Stimulated activated naive CD8-positive, alpha-beta T cell treated with anti-CD3 and anti-CD28 coated beads, Interleukin-15, amount 100 ng/mL, for 72 hours (primary cell): ENCODE results near the gene NRXN3.
A peak's percentile ranks its signal among the peaks of the same experiment; 100 is the strongest.

Experiments
- ATAC-seq: fragments of 150-1000 bp; cut with Tn5 transposase; 2 replicates; pipeline ENCODE4 v1.10.0; 2021; ENCODE audit warnings: mild to moderate bottlenecking, moderate library complexity
- DNase-seq, 2 donors: peaks; one replicate each; pipeline ENCODE4 v3.0.0; 2021 to 2022
- H3K27ac Mint-ChIP-seq, 2 donors: one replicate each; pipeline ENCODE4 v1.8.0; 2022; ENCODE audit warnings: mild to moderate bottlenecking in 2 of 2, mixed read lengths in 2 of 2, moderate library complexity in 2 of 2
- H3K27me3 Mint-ChIP-seq: one replicate; pipeline ENCODE4 v1.8.0; 2022; ENCODE audit warnings: mixed read lengths
- H3K4me1 Mint-ChIP-seq: one replicate; pipeline ENCODE4 v1.8.0; 2022; ENCODE audit warnings: mild to moderate bottlenecking, mixed read lengths
- H3K4me3 Mint-ChIP-seq, 2 donors: one replicate each; pipeline ENCODE4 v1.8.0; 2022; ENCODE audit warnings: mild to moderate bottlenecking in 2 of 2, mixed read lengths in 2 of 2, moderate library complexity in 1 of 2
- H3K9me3 Mint-ChIP-seq, 2 donors: one replicate each; pipeline ENCODE4 v1.8.0; 2022; ENCODE audit warnings: mixed read lengths in 2 of 2

NRXN3 gene

DNA sequence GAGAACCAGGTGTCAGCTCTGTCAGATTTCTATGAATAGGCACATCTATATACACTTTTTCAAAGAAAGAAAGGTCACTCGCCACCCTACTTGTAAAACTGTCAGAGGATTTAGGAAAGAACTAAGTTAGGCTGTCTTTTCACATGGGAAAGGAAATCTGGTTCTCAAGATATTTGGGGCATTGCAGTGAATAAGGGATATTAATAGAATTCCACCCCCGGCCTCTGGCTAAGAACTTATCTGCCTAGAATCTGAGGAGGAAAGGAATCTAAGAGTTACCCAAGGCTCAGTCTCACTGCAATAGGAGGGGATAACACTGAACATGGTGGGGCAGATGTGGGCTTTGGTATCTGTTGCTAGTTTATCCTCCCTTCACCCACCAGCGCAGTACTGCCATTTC, 677.6 kb downstream of the NRXN3 start:
- ATAC-seq (no peak), DNase-seq (no peak)
- Mint-ChIP-seq H3K4me1 (no peaks in the 10 kb centered on the region), H3K4me3 (no peak overlapping the region), H3K27me3 (peaks cover 22% of the 10 kb centered on the region), H3K27ac (no peak overlapping the region), H3K9me3 (no peaks in the 10 kb centered on the region)

DNA sequence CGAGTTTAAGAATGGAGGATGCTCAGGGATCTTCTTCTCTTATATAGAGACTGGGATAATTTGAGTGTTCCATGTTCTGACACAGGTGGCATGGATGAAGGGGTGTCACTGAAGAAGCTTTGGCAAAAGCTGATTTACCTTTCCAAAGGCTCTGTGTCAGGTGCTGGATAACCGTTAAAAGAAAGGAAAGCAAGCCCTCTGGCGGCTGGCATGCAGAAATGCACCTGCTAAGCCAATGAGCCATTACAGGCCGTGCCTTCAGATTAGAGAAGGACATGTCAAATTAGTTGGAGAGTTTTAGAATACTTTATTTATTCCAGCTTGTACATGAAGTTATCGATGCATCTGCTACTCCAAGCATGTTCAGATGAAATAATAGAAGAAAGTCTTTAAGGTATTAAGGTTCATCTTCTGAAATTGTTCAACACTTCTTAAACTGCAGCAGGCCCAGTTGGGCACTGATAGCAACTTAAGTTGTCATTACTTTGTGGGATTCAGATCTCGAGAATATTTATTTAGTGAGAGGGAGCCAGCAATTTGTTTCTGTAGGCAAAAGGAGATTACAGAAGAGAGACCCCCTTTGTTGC, 678.2 kb downstream of the NRXN3 start:
- no peak for ATAC-seq
- H3K4me1 Mint-ChIP-seq, result no peaks in the 10 kb centered on the region

DNA sequence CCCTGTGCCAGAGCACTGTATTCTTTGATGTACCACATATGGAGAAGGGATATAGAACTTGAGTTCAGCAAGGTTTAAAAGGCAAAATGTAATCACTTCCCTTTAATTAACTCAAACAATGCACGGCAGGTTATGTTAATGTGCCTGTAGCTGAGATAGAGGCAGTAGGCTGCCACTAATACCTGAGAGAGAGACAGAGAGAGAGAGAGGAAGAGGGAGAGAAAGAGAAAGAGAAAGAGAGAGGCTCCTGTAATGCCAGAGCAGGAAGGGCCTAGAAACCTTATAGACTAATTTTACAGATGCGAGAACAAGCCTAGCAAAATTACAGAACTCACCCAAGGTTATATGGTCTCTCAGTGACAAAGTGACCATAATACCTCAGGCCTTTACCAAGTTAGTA, 679.8 kb downstream of the NRXN3 start:
- Mint-ChIP-seq H3K4me1 (no peaks in the 10 kb centered on the region), H3K27me3 (peaks cover 22% of the 10 kb centered on the region), H3K9me3 (no peaks in the 10 kb centered on the region), H3K27ac (no peak overlapping the region), H3K4me3 (no peak overlapping the region)
- DNase-seq, result no peak
- no peak for ATAC-seq

More for the DNA sequence above, 678.2 kb downstream of the NRXN3 start:
- Mint-ChIP-seq H3K9me3 (no peaks in the 10 kb centered on the region), H3K27ac (no peak overlapping the region), H3K4me3 (no peak overlapping the region), H3K27me3 (peaks cover 22% of the 10 kb centered on the region)
- DNase-seq, result peak in 1 of 2 donors; percentile 9

DNA sequence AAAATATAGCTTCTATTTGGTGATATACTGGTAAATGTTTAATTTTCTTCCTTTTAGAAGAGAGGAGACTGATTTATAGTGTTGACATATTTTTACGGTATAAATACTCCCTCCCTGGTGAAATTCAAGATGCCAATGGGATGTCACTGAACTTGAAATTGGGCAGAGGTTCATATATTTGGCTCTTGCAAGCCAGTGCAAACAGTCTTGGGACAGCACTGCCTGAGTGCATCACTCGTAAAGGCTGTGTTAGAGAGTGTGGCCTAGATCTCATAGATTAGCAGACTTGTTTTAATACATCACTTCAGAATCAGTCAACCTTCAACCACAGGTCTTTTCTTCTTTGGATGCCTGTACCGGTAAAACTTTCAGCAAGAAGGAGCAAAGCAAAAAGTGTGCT, 681.0 kb downstream of the NRXN3 start:
- Mint-ChIP-seq H3K4me3 (no peak overlapping the region), H3K9me3 (no peaks in the 10 kb centered on the region), H3K27me3 (peaks cover 19% of the 10 kb centered on the region), H3K27ac (no peak overlapping the region), H3K4me1 (no peaks in the 10 kb centered on the region)
- no peak for ATAC-seq
- DNase-seq, result no peak

DNA sequence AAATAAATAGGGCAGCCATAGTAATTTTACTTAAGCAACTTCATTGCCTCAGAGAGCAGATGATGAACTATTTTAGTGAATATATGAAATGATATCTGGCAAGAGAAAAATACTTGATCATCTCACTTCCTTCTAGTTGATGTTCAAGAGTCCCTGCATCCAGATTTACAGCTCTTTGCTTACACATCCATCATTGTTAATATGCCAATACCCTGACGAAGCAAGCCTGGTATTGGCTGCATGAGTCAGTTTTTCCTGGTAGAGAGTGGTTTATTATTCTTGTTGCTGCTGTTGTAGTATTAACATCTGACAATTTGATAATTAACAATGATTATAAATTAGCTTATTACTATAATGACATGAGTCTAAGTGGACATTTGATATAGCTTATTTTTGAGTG, 681.9 kb downstream of the NRXN3 start:
- Mint-ChIP-seq H3K27me3 (peaks cover 11% of the 10 kb centered on the region), H3K4me1 (no peaks in the 10 kb centered on the region), H3K4me3 (no peak overlapping the region), H3K9me3 (no peaks in the 10 kb centered on the region), H3K27ac (no peak overlapping the region)
- ATAC-seq (no peak), DNase-seq (no peak)

DNA sequence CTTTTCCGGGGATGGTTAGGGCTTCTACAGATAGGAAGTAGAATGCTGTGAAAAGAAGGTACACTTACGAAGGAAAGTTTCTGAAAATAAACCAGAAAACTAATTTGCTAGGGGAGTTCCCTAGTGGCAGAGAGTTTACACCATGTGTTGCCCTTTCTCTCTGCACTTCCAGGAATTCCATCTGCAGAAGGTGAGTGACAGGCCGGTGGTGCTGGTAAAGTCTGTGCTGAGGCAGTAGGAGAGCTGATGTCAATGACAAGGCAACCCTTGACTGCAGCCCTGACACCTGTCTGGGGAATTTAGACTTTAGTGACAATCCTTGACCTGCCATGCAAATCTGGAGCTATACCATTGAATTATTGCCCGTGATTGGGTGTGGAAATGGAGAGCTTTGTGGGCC, 687.8 kb downstream of the NRXN3 start:
- Mint-ChIP-seq H3K27ac (no peak overlapping the region), H3K4me1 (no peaks in the 10 kb centered on the region), H3K27me3 (no peaks in the 10 kb centered on the region), H3K9me3 (peaks cover 0 to under 1% of the 10 kb centered on the region in 2 donors), H3K4me3 (no peak overlapping the region)
- no peak for DNase-seq
- ATAC-seq, result no peak

DNA sequence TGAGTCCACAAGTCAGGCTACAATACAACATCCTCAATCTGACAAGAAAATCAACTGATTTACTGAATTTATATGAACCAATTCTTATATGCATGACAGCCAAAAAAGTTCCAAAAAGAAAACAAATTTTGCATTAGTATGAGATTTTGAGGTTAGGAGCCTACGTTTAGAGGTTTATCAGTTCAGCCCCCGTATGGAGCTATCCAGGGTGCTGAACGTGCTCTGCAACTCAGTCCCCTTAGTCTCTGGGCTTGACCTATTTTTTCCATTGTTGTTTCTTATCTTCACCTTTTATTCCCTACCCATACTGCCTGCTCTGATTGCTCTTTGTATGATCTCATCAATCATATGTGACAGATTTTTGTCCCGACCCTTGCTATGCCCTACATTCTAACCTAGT, 693.0 kb downstream of the NRXN3 start:
- DNase-seq (no peak), ATAC-seq (no peak)
- Mint-ChIP-seq H3K4me1 (no peaks in the 10 kb centered on the region), H3K9me3 (peaks cover 0 to 8% of the 10 kb centered on the region in 2 donors), H3K27me3 (no peaks in the 10 kb centered on the region), H3K4me3 (no peak overlapping the region), H3K27ac (no peak overlapping the region)

DNA sequence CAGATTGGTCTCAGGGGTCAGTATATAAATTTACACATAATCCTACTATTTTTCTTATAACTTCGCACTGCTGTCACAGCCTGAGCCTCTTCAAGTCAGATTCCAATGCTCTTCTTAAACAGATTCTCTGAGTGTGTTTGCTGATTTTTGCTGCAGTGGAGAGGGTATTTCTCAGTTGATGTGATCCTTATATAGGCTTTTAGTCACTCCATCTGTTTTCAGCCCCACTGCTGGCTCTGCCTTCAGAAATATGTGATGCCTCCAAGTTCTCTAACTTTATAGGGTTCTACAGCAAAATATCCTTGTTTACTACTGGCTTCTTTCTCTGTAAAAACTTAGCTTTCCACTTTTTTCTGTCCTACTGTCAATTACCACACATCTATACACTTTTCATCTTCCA, 702.7 kb downstream of the NRXN3 start:
- H3K4me1 Mint-ChIP-seq, result no peaks in the 10 kb centered on the region
- no peak overlapping the region for H3K27ac Mint-ChIP-seq
- H3K27me3 Mint-ChIP-seq, result peaks cover 5% of the 10 kb centered on the region
- no peak overlapping the region for H3K4me3 Mint-ChIP-seq
- no peak for ATAC-seq
- no peak for DNase-seq
- H3K9me3 Mint-ChIP-seq, result peaks cover 6 to 8% of the 10 kb centered on the region in 2 donors

DNA sequence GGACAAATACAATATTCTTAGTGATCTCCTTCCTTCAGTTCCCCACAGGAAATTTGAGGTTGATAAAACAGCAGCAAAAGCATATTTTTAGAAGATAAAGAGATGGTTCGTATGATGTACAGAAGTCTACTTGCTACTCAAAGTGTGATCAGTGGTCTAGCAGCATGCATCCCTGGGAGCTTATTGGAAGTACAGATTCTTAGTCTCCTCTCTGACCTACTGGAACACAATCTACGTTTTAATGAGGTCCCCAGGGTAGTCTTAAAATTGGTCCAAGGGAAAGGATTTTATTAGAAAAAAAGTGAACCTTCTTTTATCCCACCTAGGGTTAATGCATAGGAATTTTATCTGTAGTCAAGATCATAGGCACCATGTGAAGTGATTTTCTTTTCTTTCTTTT, 703.4 kb downstream of the NRXN3 start:
- Mint-ChIP-seq H3K9me3 (peaks cover 6 to 8% of the 10 kb centered on the region in 2 donors), H3K27ac (no peak overlapping the region)
- ATAC-seq, result no peak

DNA sequence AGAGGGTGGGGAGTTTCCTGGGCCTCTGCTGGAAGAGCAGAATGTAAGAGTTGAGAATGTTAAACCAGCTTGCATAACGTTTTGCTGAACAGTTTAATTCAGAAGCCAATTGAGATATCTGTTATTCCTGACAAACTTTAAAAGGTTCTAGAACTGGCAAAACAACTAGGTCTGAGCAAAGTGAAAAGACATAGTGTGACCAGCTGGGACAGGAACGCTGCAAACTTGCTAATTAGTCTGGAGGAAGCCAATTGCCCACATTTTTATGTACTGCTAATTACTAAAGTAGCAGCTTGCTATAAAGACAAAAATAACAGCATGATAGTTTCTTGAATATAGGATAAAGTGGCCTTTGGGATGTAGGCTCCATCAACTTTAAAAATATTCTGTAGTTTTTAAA, 704.9 kb downstream of the NRXN3 start:
- peaks cover 5% of the 10 kb centered on the region for H3K27me3 Mint-ChIP-seq
- no peak for ATAC-seq
- no peak overlapping the region for H3K27ac Mint-ChIP-seq

More for the DNA sequence above, 703.4 kb downstream of the NRXN3 start:
- Mint-ChIP-seq H3K4me3 (no peak overlapping the region), H3K27me3 (peaks cover 5% of the 10 kb centered on the region), H3K4me1 (no peaks in the 10 kb centered on the region)
- no peak for DNase-seq

DNA sequence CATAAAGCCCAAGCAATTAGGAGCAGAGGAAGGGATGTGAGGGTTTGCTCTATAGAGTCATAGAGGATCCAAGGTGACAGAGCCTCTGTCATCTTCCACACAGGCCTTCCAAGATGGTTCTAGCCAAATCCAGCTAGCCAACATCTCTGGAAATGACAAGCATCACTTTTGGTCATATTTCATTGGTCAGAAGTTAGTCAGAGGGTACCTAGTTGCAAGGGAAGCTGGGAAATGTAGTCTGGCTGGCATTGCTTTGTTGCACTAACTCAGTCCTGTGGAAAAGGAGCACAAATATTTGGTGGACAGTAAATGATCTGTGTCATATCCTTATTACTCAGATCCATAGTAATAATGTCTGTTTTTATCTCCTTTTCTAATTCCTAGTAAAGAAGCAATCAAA, 715.7 kb downstream of the NRXN3 start:
- Mint-ChIP-seq H3K27me3 (no peaks in the 10 kb centered on the region), H3K9me3 (peaks cover 0 to 8% of the 10 kb centered on the region in 2 donors), H3K27ac (no peak overlapping the region), H3K4me1 (no peaks in the 10 kb centered on the region), H3K4me3 (no peak overlapping the region)
- no peak for ATAC-seq
- no peak for DNase-seq

More for the DNA sequence above, 704.9 kb downstream of the NRXN3 start:
- H3K4me1 Mint-ChIP-seq, result no peaks in the 10 kb centered on the region
- H3K9me3 Mint-ChIP-seq, result no peaks in the 10 kb centered on the region
- H3K4me3 Mint-ChIP-seq, result no peak overlapping the region
- DNase-seq, result no peak

DNA sequence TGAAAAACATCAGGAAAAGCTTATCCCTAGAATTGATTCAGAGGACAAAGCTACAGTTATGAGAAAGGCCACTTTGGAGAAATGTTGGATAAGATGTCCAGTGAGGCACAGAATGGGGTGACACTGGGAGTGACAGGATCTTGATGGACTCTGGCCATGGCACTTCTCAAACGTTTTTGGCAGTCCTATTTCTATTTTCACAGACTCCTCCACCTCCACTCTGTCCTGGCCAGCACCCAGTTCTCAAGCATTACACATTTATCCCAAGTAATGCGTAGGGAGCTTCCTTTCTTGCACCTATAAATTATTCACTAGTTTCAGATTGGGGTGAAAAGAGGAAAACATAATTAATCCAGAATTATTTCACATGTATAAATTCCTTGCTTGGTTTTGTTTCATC, 727.3 kb downstream of the NRXN3 start:
- no peak overlapping the region for H3K27ac Mint-ChIP-seq
- no peaks in the 10 kb centered on the region for H3K4me1 Mint-ChIP-seq
- no peaks in the 10 kb centered on the region for H3K27me3 Mint-ChIP-seq
- no peak for DNase-seq
- H3K9me3 Mint-ChIP-seq, result peaks cover 0 to 5% of the 10 kb centered on the region in 2 donors
- no peak for ATAC-seq
- no peak overlapping the region for H3K4me3 Mint-ChIP-seq

DNA sequence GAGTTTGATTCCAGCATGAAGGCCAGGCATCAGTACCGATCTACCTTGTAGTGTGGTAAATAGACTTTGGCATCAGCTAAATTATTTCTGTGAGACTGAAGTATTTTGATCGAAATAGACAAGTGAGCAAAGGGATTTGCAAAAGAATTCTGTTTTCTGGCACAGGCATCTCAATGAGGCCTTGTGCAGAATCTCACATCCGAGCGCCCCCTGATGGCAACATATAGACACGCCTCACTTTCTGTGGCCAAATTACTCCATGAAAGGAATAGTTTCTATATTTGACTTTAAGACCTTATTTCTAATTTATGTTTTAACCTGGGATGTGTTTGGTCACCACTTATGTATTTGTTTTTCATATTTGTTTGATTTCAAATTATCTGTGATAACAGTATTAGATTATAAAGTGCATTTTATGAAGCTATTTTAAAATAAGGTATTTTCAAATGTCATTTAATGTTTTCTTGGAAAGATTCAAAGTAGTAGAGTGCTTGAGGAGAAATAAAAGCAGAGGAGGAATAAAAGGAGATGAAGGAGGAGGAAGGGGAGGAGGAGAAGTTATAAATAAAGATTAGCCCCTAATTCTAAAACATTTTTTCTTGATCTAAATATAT, 731.9 kb downstream of the NRXN3 start:
- Mint-ChIP-seq H3K9me3 (peaks cover 0 to 7% of the 10 kb centered on the region in 2 donors), H3K27me3 (peaks cover 8% of the 10 kb centered on the region), H3K4me3 (no peak overlapping the region), H3K4me1 (no peaks in the 10 kb centered on the region), H3K27ac (no peak overlapping the region)
- no peak for DNase-seq
- ATAC-seq, result no peak

DNA sequence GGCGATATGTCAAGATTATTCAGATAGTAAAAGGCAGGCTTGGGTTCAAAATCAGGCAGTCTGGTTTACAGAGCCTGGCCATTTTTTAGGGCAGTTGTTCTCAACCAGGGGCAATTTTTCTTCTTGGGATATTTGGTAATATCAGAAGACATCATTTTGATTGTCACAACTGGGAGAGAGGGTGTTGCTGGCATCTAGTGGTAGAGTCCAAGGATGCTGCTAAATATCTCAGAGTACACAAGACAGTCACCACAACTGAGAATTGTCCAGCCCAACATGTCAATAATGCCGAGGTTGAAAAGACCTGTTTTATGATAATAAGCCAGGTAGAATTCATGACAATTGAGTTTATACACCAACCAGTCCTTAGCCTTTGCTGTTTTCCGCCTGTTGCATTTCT, 733.9 kb downstream of the NRXN3 start:
- ATAC-seq (no peak), DNase-seq (no peak)
- Mint-ChIP-seq H3K9me3 (peaks cover 0 to 7% of the 10 kb centered on the region in 2 donors), H3K27ac (no peak overlapping the region), H3K27me3 (peaks cover 8% of the 10 kb centered on the region), H3K4me3 (no peak overlapping the region), H3K4me1 (no peaks in the 10 kb centered on the region)

DNA sequence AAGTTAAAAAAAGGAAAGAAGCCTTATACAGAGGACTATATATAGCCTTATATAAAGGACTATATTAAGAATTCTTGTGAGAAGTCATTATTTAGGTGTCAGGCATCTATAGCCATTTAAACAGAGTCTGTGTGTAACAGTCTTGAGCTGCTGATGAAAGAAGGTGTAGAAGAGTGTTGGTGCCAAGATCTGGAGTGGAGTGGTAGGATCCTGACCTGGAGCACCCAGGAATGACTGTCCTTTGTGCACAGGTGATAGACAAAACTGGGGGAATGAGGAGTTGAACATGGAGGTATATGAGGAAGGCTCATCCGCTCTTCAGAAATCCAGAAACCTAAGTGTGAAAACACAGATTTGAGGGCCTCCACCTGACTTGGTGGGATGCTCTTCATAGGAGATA, 747.3 kb downstream of the NRXN3 start:
- no peaks in the 10 kb centered on the region for H3K27me3 Mint-ChIP-seq
- H3K4me3 Mint-ChIP-seq, result no peak overlapping the region
- H3K4me1 Mint-ChIP-seq, result no peaks in the 10 kb centered on the region
- ATAC-seq (no peak), DNase-seq (no peak)
- no peak overlapping the region for H3K27ac Mint-ChIP-seq
- peaks cover 7% of the 10 kb centered on the region in 2 donors for H3K9me3 Mint-ChIP-seq

DNA sequence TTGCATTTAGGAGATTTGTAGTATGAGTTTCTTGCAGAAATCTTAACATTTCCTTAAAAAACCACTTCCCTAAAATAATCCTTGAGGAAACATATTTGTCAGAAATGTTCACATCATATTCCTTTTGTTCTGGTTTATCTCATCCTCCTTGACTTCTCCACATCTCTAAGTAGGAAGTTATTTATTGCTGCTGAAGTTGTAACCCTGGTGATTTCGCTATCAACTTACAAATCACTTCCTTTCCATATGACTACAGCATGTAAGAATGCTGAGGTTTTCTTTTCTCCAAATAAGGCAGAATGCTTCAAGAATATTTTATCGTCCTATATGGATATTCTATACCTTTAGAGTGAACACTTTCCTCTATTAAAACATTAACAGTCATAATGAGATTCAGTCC, 751.7 kb downstream of the NRXN3 start:
- H3K4me1 Mint-ChIP-seq, result no peaks in the 10 kb centered on the region
- ATAC-seq, result no peak
- H3K27ac Mint-ChIP-seq, result no peak overlapping the region
- no peaks in the 10 kb centered on the region for H3K9me3 Mint-ChIP-seq
- no peak overlapping the region for H3K4me3 Mint-ChIP-seq
- H3K27me3 Mint-ChIP-seq, result no peaks in the 10 kb centered on the region
- DNase-seq, result no peak

DNA sequence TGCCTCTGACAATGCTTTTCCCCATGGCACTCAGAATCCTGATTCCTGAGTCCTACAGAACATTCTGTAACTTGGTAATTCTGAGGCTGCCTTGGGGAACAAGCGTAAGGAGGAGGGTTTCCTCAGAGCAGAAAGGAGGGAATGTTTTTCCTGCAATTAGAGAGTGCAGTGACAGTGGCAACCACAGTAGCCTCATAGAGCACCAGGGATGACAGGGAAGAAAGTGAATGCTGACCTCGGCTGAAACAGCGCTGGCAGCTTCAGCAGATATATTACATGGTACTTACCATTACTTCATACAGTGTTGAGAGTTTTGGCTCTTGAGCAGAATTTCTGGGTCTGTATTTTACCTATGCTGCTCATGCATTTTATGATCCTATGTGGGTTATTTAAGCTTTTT, 757.1 kb downstream of the NRXN3 start:
- Mint-ChIP-seq H3K4me3 (no peak overlapping the region), H3K4me1 (no peaks in the 10 kb centered on the region), H3K9me3 (no peaks in the 10 kb centered on the region), H3K27me3 (no peaks in the 10 kb centered on the region), H3K27ac (no peak overlapping the region)
- ATAC-seq (no peak), DNase-seq (no peak)
